Measurements from ENCODE around the gene THPO.

DNA sequence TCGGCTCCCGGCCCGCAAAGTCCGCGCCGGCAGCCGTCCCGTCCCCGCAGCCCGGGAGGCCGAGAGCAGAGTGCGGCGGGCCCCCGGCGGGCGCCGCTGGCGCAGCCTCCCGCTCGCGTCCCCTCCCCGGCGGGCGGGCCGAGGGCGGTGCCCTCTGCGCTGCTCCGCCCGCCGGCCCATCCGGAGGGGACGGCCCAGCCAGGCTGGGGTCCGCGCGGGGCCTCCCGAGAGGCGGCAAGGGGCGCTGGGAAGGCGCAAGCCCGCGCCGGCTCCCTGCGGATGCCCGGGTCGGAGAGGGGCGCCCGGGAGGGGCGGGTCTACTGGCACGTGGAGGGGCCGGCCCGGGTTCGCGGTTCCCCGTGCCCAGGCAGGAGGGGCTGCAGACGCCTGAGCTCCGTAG is 16.5 kb downstream of the THPO start, which contains the start of the genes CLCN2 and POLR2H:
- TF ChIP-seq POLR2AphosphoS5 (IDR thresholded peaks at IDR 0.05; ENCODE audit: low read depth, low read length), result no peak
- TF ChIP-seq POLR2A (IDR thresholded peaks at IDR 0.05; ENCODE audit: low read depth, low read length), result no peak
